ENCODE results near the gene RANGAP1.
A peak's percentile ranks its signal among the peaks of the same experiment; 100 is the strongest.

The RANGAP1 gene

DNA sequence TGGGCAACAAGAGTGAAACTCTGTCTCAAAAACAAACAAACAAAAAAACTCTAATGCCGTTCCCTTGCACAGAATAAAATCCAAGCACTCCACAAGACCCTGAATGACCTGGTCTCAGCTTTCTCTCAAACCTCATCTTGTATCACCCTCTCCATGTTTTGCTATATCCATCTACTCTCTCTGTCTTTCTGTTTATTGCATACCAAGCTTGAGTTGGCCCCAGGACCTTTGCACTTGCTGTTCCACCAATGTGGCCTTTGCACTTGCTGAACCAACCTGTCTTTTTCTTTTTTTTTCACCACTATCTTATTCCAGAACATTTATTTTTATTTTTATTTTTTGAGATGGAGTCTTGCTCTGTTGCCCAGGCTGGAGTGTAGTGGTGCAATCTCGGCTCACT is 82.9 kb downstream of the RANGAP1 start:
- DNase-seq (ENCODE audit: insufficient read length) = no peak
- TF ChIP-seq POLR2A (IDR thresholded peaks at IDR 0.05; ENCODE audit: low read depth, low read length) = no peak
- TF ChIP-seq TAF1 (IDR thresholded peaks at IDR 0.05; ENCODE audit: borderline replicate concordance, low read depth, low read length) = no peak
- no peak for TF ChIP-seq POLR2AphosphoS5 (IDR thresholded peaks at IDR 0.05; ENCODE audit: low read depth, low read length)

DNA sequence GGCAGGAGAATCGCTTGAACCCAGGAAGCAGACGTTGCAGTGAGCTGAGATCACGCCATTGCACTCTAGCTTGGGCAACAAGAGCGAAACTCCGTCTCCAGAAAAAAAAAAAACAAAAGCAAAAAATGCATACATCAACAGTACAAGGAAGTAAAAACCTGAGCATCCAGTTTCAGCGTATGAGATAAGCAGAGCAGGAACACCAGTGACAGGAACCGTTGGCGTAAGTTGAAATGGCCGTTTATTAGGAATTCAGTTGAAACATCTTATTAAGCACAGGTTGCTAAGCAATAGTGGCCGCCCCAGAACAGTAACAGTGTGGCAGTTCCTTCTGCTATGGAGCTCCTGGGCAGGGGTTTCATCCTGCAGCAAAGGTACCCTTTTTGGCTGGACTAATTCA is 84.8 kb downstream of the RANGAP1 start:
- no peak for TF ChIP-seq POLR2AphosphoS5 (IDR thresholded peaks at IDR 0.05; ENCODE audit: low read depth, low read length)
- no peak for TF ChIP-seq TAF1 (IDR thresholded peaks at IDR 0.05; ENCODE audit: borderline replicate concordance, low read depth, low read length)
- TF ChIP-seq POLR2A (IDR thresholded peaks at IDR 0.05; ENCODE audit: low read depth, low read length) = no peak

More for the DNA sequence above, 82.9 kb downstream of the RANGAP1 start:
- FAIRE-seq = no peak

DNA sequence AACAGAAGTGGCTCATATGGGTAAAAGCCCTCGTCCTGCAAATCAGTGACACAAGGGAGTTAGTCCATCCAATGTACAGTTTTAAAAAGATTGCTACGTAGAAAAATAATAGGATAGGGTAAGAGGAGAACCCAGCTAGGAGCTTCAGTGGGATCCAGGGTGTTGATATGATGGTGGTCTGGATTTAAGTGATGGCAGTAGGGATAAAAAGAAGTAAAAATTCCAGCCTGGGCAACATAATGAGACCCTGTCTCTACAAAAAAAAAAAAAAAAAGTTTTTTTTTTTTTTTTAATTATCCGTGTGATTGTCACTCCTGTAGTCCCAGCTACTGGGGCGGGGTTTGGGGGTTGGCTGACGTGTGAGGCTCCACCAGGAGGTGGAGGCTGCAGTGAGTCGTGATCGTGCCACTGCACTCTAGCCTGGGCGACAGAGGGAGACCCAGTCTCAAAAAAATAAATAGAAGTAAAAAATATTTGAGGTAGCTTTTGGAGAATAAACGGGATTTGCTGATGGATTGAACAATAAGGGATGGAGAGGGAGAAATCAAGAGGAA is 87.9 kb downstream of the RANGAP1 start:
- FAIRE-seq = peak; percentile 82
- no peak for DNase-seq (ENCODE audit: insufficient read length)

More for the DNA sequence above, 84.8 kb downstream of the RANGAP1 start:
- FAIRE-seq (no peak), DNase-seq (ENCODE audit: insufficient read length) (no peak)

DNA sequence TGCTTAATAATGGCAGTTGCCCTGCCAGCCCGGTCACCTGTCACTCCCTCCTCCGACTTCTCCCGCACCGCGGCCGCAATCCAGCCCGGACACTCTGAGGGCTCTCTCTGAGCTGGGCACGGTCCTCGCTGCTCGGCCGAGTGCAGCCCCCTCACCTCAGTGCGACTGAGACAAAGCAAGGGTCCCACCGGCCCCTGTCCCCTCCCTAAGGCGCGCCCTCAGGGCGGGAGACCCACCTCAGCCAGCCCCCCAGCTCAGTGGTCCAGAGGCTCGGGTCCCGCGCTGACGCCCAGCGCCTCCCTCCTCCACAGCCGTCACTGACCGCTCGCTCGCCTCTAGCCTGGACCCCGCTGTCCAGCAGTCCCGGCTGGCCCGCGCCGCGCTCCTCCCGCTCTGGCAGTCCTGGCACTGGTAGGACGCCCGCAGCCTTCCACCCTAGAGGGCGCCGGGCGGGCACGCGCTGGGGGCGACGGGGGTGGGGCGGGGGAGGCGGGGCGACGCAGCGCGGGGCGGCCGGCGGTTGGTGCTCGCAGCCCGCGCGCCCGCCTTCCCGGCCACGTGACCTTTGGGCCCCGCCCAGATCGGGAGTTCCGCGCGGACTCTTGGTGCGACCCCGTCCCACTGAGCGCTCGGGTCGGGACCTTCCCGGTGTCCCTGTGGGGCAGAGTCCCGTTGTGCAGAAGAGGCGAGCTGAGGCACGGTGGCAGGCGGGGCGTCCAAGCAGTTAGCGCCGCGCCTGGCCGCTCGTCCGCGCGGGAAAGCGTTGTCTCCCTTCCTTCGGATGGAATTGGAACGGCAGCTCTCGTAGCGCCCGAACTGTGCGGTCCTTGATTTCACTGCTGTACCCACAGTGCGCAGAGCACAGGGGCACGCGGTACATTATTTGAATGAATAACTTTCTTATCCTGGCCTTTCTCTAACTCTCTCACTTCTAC is 88.7 kb downstream of the RANGAP1 start:
- DNase-seq (ENCODE audit: insufficient read length) (peak; percentile 89), FAIRE-seq (peak; percentile 90)
- TF ChIP-seq TAF1 (IDR thresholded peaks at IDR 0.05; ENCODE audit: borderline replicate concordance, low read depth, low read length) = no peak
- TF ChIP-seq POLR2AphosphoS5 (IDR thresholded peaks at IDR 0.05; ENCODE audit: low read depth, low read length) = no peak
- no peak for TF ChIP-seq POLR2A (IDR thresholded peaks at IDR 0.05; ENCODE audit: low read depth, low read length)

More for the DNA sequence above, 87.9 kb downstream of the RANGAP1 start:
- TF ChIP-seq TAF1 (IDR thresholded peaks at IDR 0.05; ENCODE audit: borderline replicate concordance, low read depth, low read length) (no peak), POLR2AphosphoS5 (IDR thresholded peaks at IDR 0.05; ENCODE audit: low read depth, low read length) (no peak), POLR2A (IDR thresholded peaks at IDR 0.05; ENCODE audit: low read depth, low read length) (no peak)

Data from GM12892 (cell line).